Measurements from ENCODE around the gene KBTBD13.

KBTBD13 gene

DNA sequence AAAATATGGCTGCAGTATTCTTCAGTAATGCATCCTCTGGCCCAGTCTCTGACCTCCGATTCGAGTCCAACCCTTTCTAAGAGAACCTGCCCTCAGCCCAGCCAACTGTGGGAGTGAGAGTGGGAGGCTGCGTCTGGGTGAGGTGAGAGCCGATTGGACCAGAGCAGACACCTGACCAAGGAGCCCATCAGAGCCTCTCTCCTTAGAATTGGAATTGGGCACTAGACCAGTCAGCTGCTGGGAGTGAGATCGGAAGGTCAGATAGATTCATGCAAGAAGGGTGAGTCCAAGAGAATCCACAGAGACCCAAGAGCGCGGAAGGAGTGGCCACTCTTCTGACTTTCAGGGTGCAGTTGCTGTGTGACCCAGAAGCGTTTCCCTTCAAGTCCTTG is 19.0 kb upstream of the KBTBD13 start:
- H3K4me1 Mint-ChIP-seq (ENCODE audit: low read depth) = peaks cover 7% of the 10 kb centered on the region
- no peaks in the 10 kb centered on the region for H3K9me3 Mint-ChIP-seq
- DNase-seq (ENCODE audit: low spot score) = no peak
- no peak overlapping the region for H3K27ac Mint-ChIP-seq
- no peaks in the 10 kb centered on the region for H3K36me3 Mint-ChIP-seq (ENCODE audit: low read depth)
- H3K4me3 Mint-ChIP-seq = no peak overlapping the region
- H3K27me3 Mint-ChIP-seq (ENCODE audit: low read depth) = peaks cover 2% of the 10 kb centered on the region

DNA sequence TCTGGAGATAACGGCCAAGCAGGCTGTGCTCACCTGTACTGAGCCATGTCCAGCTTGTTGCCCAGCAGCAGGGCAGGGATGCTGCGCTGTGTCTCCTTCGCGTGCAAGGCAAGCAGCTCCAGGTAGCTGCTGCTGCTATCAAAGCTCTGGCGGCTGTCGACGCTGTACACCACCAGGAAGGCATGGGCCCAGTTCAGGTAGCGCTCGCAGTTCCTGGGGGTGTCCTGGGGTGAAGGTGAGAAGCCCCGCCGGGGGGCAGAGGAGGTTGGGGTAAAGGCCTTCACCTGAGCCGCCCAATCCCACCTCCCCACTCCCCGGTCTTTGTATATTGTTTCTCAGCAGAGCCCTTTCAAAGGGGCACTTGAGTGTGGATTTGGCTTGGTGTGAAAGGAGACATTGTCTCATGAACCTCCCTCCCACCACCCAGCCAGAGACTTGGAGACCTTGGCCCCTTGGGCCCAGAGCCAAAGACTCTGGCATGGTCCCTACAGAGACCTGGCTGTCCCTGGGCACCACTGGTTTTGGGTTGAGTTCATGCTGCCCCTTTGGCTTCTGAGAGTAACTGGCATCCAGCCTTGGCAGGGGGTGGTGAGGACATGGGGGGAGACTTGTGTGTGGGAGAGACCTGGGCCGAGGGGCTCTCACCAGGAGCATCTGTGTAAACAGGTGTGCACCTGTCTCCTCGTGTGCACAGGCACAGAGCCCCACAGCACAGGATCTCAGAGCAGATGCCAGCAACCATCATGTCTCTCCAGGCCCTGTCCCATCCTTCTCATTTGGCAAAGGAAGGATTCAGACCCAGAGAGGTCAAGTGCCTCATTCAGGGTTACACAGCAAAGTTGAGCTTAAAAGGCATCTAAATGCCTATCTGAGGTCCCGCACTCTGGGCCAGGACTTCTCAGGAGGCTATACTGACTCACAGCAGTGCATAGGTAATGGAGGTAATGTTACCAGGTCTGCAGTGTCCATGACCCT is 17.9 kb upstream of the KBTBD13 start:
- no peaks in the 10 kb centered on the region for H3K36me3 Mint-ChIP-seq (ENCODE audit: low read depth)
- no peak overlapping the region for H3K4me3 Mint-ChIP-seq
- H3K9me3 Mint-ChIP-seq = no peaks in the 10 kb centered on the region
- no peak overlapping the region for H3K27ac Mint-ChIP-seq
- DNase-seq (ENCODE audit: low spot score) = no peak
- H3K4me1 Mint-ChIP-seq (ENCODE audit: low read depth) = peaks cover 7% of the 10 kb centered on the region
- H3K27me3 Mint-ChIP-seq (ENCODE audit: low read depth) = peaks cover 3% of the 10 kb centered on the region

DNA sequence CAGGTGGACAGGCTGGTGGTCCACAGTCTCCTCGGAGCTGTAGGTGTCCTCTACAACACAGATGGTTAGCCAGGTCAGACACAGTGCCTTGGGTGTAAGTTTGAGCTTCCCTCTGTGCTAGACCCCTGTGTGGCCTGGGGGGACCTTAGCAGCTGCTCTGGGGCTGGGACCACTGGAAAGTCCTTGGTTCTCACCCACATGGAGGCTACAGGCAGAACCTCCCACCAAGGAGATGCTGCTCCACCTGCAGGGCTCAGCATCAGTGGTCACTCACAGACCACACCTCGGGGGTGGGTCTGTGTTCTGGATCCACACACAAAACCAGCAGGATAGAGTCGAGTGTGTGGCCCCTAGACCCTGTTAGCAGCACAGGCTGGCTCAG is 17.2 kb upstream of the KBTBD13 start:
- Mint-ChIP-seq H3K9me3 (no peaks in the 10 kb centered on the region), H3K4me1 (ENCODE audit: low read depth) (peaks cover 7% of the 10 kb centered on the region), H3K36me3 (ENCODE audit: low read depth) (no peaks in the 10 kb centered on the region), H3K27me3 (ENCODE audit: low read depth) (peaks cover 5% of the 10 kb centered on the region), H3K4me3 (no peak overlapping the region), H3K27ac (no peak overlapping the region)
- DNase-seq (ENCODE audit: low spot score) = no peak

DNA sequence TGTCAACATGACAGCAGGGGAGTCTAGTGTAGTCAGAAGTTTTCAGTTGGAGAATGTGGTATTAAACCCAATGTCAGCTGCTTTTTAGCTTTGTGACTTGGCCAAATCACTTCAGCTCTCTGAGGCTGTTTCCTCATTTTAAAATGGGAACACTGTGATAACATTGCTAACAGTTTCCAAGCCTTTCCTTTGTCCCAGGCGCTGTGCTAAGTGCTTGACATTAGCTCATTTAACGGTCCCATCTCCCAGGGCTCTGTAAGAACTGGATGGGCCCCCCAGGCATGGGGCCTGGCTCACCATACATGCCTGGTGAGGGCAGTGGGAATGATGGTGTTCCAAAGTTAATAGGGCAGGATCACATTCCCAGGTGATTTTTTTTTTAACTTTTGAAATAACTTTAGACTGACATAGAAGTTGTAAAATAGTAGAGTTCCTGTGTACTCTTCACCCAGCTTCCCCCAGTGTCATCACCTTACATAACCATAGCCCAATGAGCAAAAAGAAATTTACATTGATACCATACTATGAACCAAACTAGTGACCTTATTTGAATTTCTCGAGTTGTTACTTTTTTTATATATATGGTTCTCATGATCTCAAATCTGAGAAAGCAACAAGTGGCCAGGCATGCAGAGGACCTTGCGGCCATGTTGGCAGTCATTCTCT is 16.5 kb upstream of the KBTBD13 start:
- no peak for DNase-seq (ENCODE audit: low spot score)

DNA sequence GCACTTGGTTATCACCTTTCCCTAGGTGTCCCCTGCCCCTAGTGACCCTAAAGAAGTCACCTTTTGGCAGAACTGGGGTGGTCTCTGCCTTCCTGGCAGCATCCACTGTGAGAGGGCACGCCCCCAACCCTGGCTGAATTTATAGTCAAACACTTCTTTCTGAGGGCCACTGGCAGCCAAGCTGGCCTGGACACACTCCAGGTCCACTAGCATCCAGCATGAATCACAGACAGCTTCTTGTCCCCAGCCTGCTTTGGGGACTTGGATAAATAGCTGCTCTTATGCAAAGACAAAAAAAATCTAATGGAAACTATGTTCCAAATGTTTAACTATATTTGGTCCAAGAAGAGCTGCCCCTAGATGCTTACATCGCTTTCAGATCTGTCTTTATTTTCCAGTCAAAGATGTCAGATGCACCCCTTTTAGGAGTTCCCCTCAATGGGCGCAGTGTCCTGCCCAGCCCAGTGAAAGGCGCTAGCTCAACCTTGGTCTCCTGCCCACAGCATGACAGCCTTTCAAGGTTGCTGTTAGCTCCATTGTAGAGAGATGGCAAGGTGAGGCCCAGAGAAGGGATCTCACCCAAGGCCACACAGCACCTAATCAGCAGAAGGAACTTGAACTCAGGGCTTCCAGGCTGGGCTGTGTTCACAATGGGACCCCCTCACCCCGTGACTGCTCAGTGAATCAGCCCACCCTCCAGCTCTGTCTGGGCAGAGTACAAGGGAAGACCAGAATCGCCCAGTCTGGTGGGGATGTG is 15.7 kb upstream of the KBTBD13 start:
- peaks cover 2% of the 10 kb centered on the region for H3K4me1 Mint-ChIP-seq (ENCODE audit: low read depth)
- H3K27me3 Mint-ChIP-seq (ENCODE audit: low read depth) = peaks cover 12% of the 10 kb centered on the region
- no peaks in the 10 kb centered on the region for H3K9me3 Mint-ChIP-seq
- DNase-seq (ENCODE audit: low spot score) = no peak
- no peaks in the 10 kb centered on the region for H3K36me3 Mint-ChIP-seq (ENCODE audit: low read depth)
- no peak overlapping the region for H3K27ac Mint-ChIP-seq
- H3K4me3 Mint-ChIP-seq = no peak overlapping the region

More for the DNA sequence above, 16.5 kb upstream of the KBTBD13 start:
- H3K36me3 Mint-ChIP-seq (ENCODE audit: low read depth) = no peaks in the 10 kb centered on the region
- H3K9me3 Mint-ChIP-seq = no peaks in the 10 kb centered on the region
- H3K4me1 Mint-ChIP-seq (ENCODE audit: low read depth) = peaks cover 7% of the 10 kb centered on the region
- H3K4me3 Mint-ChIP-seq = no peak overlapping the region
- H3K27ac Mint-ChIP-seq = no peak overlapping the region
- H3K27me3 Mint-ChIP-seq (ENCODE audit: low read depth) = peaks cover 5% of the 10 kb centered on the region

DNA sequence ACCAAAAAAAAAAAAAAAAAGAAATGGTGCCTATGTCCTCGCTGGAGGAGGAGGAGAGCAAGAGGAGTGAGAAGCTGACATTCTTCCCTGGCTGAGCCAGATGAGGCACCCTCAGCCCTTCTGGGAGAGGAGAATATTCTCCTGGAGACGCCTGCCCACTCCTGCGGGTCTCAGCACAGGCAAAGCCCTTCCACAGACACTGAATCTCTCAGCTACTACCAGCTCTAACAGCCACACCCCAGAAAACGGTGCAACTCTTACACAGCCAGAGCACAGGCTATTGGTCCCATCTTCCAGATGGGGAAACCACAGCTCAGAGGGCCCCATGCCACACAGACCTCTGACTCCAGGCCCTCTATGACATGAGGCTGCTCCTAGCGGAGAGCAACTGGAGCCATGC is 14.5 kb upstream of the KBTBD13 start:
- Mint-ChIP-seq H3K9me3 (no peaks in the 10 kb centered on the region), H3K4me1 (ENCODE audit: low read depth) (peaks cover 2% of the 10 kb centered on the region), H3K36me3 (ENCODE audit: low read depth) (no peaks in the 10 kb centered on the region), H3K27ac (no peak overlapping the region), H3K4me3 (no peak overlapping the region), H3K27me3 (ENCODE audit: low read depth) (peaks cover 22% of the 10 kb centered on the region)
- DNase-seq (ENCODE audit: low spot score) = no peak

DNA sequence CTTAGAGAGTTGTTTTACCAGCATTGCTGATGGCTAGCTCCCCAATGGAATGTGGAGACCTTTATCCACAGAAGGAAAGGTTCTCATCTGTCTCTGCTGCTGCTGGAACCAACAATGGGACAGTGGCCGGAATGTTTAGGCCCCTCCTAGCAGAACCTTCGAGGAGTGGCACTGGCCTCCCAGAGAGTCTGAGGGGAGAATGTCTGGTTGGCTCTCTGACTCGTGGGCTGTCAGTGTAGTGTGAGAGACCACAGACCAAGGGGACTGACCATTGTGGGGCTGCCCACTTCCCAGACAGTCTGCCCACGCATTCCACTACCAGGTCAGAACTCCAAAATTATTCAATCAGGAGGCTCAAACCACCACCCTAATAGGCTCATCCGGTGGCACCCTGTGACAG is 13.8 kb upstream of the KBTBD13 start:
- peaks cover 26% of the 10 kb centered on the region for H3K27me3 Mint-ChIP-seq (ENCODE audit: low read depth)
- no peak for DNase-seq (ENCODE audit: low spot score)

DNA sequence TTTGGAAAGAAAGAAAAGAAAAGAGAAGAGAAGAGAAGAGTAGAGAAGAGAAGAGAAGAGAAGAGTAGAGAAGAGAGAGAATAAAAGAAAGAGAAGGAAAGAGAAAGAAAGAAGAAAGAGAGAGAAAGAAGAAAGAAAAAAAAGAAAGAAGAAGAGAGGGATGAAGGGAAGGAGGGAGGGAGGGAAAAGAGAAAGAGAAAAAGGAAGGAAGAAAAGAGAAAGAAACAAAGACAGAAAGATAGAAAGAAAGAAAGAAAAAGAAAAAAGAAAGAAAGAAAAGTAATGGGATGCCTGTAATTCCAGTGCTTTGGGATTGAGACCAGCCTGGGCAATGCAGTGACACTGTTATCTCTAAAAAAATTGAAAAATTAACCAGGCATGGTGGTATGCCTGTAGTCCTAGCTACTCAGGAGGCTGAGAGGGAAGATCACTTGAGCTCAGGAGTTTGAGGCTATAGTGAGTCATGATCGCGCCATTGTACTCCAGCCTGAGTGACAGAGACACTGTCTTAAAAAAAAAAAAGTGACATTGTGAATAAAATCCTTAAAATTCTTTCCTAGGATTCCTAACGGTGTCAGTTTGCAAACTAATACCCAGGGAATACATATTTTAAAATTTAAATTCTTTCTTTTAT is 10.4 kb upstream of the KBTBD13 start:
- Mint-ChIP-seq H3K36me3 (ENCODE audit: low read depth) (no peaks in the 10 kb centered on the region), H3K9me3 (no peaks in the 10 kb centered on the region), H3K4me1 (ENCODE audit: low read depth) (peaks cover 5% of the 10 kb centered on the region), H3K4me3 (no peak overlapping the region), H3K27ac (no peak overlapping the region), H3K27me3 (ENCODE audit: low read depth) (peaks cover 46% of the 10 kb centered on the region)
- DNase-seq (ENCODE audit: low spot score) = no peak

More for the DNA sequence above, 13.8 kb upstream of the KBTBD13 start:
- no peaks in the 10 kb centered on the region for H3K36me3 Mint-ChIP-seq (ENCODE audit: low read depth)
- peaks cover 2% of the 10 kb centered on the region for H3K4me1 Mint-ChIP-seq (ENCODE audit: low read depth)
- no peak overlapping the region for H3K27ac Mint-ChIP-seq
- H3K4me3 Mint-ChIP-seq = no peak overlapping the region
- H3K9me3 Mint-ChIP-seq = no peaks in the 10 kb centered on the region

DNA sequence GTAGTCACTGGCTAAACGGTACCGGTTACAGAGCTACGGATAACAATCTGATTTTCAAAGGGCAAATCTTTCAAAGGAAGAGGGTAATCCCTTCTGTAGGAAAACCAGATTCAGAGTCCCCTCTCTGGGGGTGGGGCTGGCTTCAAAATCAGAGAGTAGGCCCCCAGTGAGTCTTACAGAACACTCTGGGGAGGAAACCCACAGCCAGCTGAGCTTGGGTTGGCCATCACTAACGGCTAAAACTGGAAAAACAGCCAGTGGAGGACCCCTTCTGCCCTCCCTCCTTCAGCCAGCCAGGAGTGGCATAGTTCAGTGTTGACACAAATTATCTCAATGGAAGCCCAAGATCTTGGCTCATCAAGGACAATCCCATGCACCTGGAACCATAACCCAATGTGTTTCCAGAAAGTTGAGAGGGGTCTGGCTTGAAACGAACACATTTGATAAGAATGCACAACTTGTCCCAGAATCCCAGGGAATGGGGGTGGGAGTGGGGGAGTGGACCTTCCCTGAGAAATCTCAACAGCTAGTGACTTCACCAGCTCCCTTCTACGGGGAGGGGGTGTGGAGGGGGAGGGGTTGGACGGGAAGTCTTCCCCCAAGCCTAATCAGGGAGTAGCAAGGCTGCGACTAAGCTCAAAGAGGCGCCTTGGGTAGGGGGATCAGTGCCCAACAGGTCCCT is 9.8 kb upstream of the KBTBD13 start:
- Mint-ChIP-seq H3K4me1 (ENCODE audit: low read depth) (peaks cover 5% of the 10 kb centered on the region), H3K4me3 (peak overlapping the region; percentile 40), H3K27me3 (ENCODE audit: low read depth) (peaks cover 46% of the 10 kb centered on the region), H3K27ac (no peak overlapping the region), H3K36me3 (ENCODE audit: low read depth) (no peaks in the 10 kb centered on the region), H3K9me3 (no peaks in the 10 kb centered on the region)
- no peak for DNase-seq (ENCODE audit: low spot score)

DNA sequence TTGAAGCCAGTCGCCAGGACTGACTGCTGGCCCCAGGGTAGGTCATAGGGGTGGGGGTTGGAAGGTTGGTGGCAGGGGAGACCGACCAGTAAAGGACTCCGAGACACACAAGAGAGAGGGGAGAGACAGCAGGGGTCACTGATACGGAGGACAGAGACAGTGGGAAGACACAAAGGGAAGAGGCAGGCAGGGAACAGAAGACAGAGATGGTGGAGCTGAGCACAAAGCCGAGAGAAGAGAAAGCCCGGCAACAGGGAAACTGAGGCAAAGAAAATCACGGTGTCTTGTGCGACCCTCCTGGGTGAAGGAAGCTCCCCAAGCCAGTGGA is 9.3 kb upstream of the KBTBD13 start:
- Mint-ChIP-seq H3K4me3 (peak overlapping the region; percentile 40), H3K27ac (no peak overlapping the region), H3K4me1 (ENCODE audit: low read depth) (peaks cover 5% of the 10 kb centered on the region), H3K36me3 (ENCODE audit: low read depth) (no peaks in the 10 kb centered on the region), H3K9me3 (no peaks in the 10 kb centered on the region), H3K27me3 (ENCODE audit: low read depth) (peaks cover 44% of the 10 kb centered on the region)
- DNase-seq (ENCODE audit: low spot score) = no peak

DNA sequence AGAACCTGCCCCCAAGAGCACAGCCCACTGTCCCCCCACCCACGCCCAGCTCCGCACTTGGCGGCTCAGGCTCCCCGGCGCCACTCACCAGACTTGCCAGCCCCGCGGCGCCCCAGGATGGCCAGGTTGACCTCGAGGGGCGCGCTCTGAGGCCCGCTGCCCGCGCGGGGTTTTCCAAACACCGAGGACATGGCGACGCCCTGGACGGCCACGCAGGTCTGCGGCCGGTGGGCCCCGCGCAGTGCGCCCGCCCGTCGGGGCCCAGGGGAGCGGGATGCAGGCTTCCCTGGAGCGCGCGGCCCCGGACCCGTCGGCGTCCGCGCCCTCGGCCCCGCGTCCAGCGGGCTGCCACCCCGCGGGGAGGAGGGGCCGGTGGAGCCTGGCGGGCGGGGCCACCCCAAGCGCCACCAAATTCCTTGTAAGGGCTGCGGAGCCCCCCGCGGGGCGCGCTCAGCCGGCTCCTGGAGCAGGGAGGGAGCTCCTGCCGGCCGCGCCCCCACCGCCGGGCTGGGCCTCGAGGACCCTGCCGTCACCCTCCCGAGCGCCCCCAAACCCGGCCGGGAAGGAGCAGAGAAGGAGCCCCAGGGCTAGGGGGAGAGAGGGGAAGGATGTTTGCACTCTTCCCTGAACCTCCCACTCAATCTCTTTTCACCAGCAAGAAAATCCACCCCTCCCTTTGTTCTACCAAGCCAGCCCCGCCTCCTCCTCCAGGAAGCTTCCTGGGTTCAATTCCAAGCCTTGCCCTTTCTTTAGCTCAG is 8.7 kb upstream of the KBTBD13 start, which contains the start of gene RASL12:
RASL12 (minus strand) TSS at position 347 of the 758 bp plus-strand sequence; CDS start at position 191, 156 bp downstream.
- Mint-ChIP-seq H3K27ac (no peak within 1 kb of the TSS), H3K9me3 (no peaks in the 10 kb centered on the region), H3K4me1 (ENCODE audit: low read depth) (peaks cover 5% of the 10 kb centered on the region), H3K27me3 (ENCODE audit: low read depth) (peaks cover 44% of the 10 kb centered on the region), H3K36me3 (ENCODE audit: low read depth) (no peaks in the 10 kb centered on the region), H3K4me3 (peak within 1 kb of the TSS; percentile 40)
- DNase-seq (ENCODE audit: low spot score) = no peak

DNA sequence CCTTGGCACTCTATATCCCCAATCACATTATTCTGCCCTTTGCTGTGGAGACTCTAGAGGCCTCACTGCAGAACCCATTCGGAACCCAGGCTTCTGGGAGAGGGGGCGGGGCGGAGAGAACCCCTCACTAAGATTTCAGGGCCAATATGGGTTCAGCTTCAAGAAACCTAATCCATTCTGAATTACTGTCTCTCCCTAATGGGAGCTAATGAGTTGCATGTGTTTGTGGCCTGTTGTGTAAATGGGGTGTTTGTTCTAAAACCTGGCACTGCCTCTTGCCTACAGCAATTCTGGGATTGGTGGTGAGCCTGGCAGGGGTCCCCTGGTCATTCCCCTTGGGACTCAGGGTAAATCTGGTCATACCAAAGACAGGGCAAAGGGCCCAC is 8.2 kb upstream of the KBTBD13 start:
- Mint-ChIP-seq H3K9me3 (no peaks in the 10 kb centered on the region), H3K36me3 (ENCODE audit: low read depth) (no peaks in the 10 kb centered on the region), H3K27me3 (ENCODE audit: low read depth) (peaks cover 44% of the 10 kb centered on the region), H3K4me1 (ENCODE audit: low read depth) (peaks cover 5% of the 10 kb centered on the region), H3K4me3 (no peak overlapping the region), H3K27ac (no peak overlapping the region)
- DNase-seq (ENCODE audit: low spot score) = no peak

DNA sequence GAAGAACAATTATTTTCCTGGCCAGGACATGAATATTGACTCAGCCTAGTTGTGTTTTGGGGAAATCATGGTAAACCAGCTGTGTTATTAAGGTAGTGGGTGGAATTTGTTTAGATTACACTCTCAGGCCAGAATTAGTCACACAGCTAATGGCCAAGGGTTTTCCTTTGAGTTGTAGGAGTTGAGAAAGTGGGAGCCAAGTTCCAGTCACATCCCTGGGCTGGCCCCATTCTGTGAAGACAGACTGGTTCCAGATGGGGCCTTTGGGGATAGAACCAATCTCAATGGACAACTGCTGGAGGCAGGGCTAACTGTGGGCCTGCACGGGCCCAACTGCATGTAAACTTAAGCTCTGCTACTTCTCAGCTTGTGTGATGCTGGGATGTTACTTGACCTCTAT is 7.4 kb upstream of the KBTBD13 start:
- H3K27ac Mint-ChIP-seq = no peak overlapping the region
- no peak overlapping the region for H3K4me3 Mint-ChIP-seq
- H3K36me3 Mint-ChIP-seq (ENCODE audit: low read depth) = no peaks in the 10 kb centered on the region
- no peaks in the 10 kb centered on the region for H3K9me3 Mint-ChIP-seq
- H3K27me3 Mint-ChIP-seq (ENCODE audit: low read depth) = peaks cover 41% of the 10 kb centered on the region
- H3K4me1 Mint-ChIP-seq (ENCODE audit: low read depth) = peaks cover 5% of the 10 kb centered on the region
- no peak for DNase-seq (ENCODE audit: low spot score)
